GM21528 (cell line): Measurements from ENCODE around the gene SLC49A3.
"Not testable (repeated sequence)": the region's sequence is repeated elsewhere in the genome, so short reads cannot be mapped to it uniquely, and the experiment has no call there.

ENCODE experiments used
- ATAC-seq: cut with Tn5 transposase; IDR thresholded peaks from one replicate; pipeline ENCODE4 v1.9.1; 2021; ENCODE audit warnings: mild to moderate bottlenecking, moderate library complexity; ENCODE audit not compliant: unreplicated experiment, low FRiP score

The SLC49A3 gene

GRCh38 chr4:656436-657337 is 32.3 kb downstream of the SLC49A3 start:
- ATAC-seq, result no peak

- ATAC-seq, result no peak
These were observed 33.3 kb downstream of the SLC49A3 start for GRCh38 chr4:655464-656151.

- no peak for ATAC-seq
These were observed 34.0 kb downstream of the SLC49A3 start for GRCh38 chr4:654871-655463.

GRCh38 chr4:654503-654845 is 34.5 kb downstream of the SLC49A3 start:
- ATAC-seq, result no peak

- ATAC-seq, result no peak
These were observed 35.0 kb downstream of the SLC49A3 start for GRCh38 chr4:653831-654502.

- no peak for ATAC-seq
These were observed 35.7 kb downstream of the SLC49A3 start for GRCh38 chr4:653080-653821.

GRCh38 chr4:651884-652642 is 36.9 kb downstream of the SLC49A3 start:
- ATAC-seq, result no peak

- ATAC-seq, result no peak
These were observed 37.7 kb downstream of the SLC49A3 start for GRCh38 chr4:650951-651883.

GRCh38 chr4:650461-650860 is 38.5 kb downstream of the SLC49A3 start:
- ATAC-seq, result no peak

GRCh38 chr4:649751-650310 is 39.1 kb downstream of the SLC49A3 start:
- ATAC-seq, result no peak

GRCh38 chr4:649293-649625 is 39.7 kb downstream of the SLC49A3 start:
- no peak for ATAC-seq

- ATAC-seq, result no peak
These were observed 40.2 kb downstream of the SLC49A3 start for GRCh38 chr4:648579-649292.

- no peak for ATAC-seq
These were observed 41.5 kb downstream of the SLC49A3 start for GRCh38 chr4:647481-647880.

GRCh38 chr4:646460-646859 is 42.5 kb downstream of the SLC49A3 start:
- no peak for ATAC-seq

- not testable (repeated sequence) for ATAC-seq
These were observed 46.6 kb downstream of the SLC49A3 start for GRCh38 chr4:642366-642765.

- no peak for ATAC-seq
These were observed 51.2 kb downstream of the SLC49A3 start for GRCh38 chr4:637536-638280.

GRCh38 chr4:636628-637159 is 52.3 kb downstream of the SLC49A3 start:
- ATAC-seq, result no peak
